22Rv1 (cell line): ENCODE measurements around the gene E2F1.

Experiments
- CTCF ChIP-seq: fragments of 450-650 bp; IDR thresholded peaks from 2 replicates; pipeline ENCODE4 v1.5.1; 2017; ENCODE audit warnings: mild to moderate bottlenecking
- ZFX ChIP-seq: fragments of 450-650 bp; IDR thresholded peaks from 2 replicates; pipeline ENCODE4 v1.6.1; 2017; ENCODE audit warnings: antibody characterized with exemption, borderline replicate concordance

GRCh38 chr20:33671573-33672288 is 14.5 kb downstream of the E2F1 start:
- TF ChIP-seq CTCF = no peak
- TF ChIP-seq ZFX = no peak
